ENCODE data around the gene SRRM4. TPM values are rescaled to one million over a fixed set of nuclear protein-coding genes. Genes with fewer than 3 reads are reported as not detected.

Gene SRRM4
- total and polyA plus RNA-seq, 10 of the 15 experiments (the other 5 are each of a cell fraction or from before 2014, with no cell fraction given): under 0.01 to 0.01 TPM; not detected in 8

GRCh38 chr12:119145367-119145766 is 164.0 kb downstream of the SRRM4 start:
- no peak overlapping the region for H3K4me2 ChIP-seq (ENCODE audit: control insufficient read depth, insufficient read depth)
- H3K4me3 ChIP-seq: no peak overlapping the region
- no peaks in the 10 kb centered on the region for H3K79me2 ChIP-seq (ENCODE audit: control insufficient read depth, insufficient read depth, low read length)
- ChIA-PET RAD21 (ENCODE audit: unreplicated experiment) (no interaction called here), POLR2A (no interaction called here), CTCF (interaction anchor here (0.7 kb wide), 1 partner anchor 13 kb away, joined by 3 read pairs; no protein-coding TSS in a partner anchor), SMC1A (ENCODE audit: uncharacterized antibody, unreplicated experiment) (no interaction called here)
- H3K27ac ChIP-seq (ENCODE audit: control insufficient read depth, insufficient read depth): no peak overlapping the region
- no peak for DNase-seq (ENCODE audit: low read depth, low spot score)
- TF ChIP-seq PAX8 (IDR thresholded peaks at IDR 0.05) (no peak), ATF7 (IDR thresholded peaks at IDR 0.05; ENCODE audit: low read depth) (no peak), STAT1 (conservative IDR thresholded peaks at IDR 0.05) (no peak), YY1 (IDR thresholded peaks at IDR 0.05; ENCODE audit: low read depth, low read length) (no peak), POU2F2 (IDR thresholded peaks at IDR 0.05; ENCODE audit: borderline replicate concordance, low read depth, low read length) (no peak), POLR2AphosphoS5 (IDR thresholded peaks at IDR 0.05; ENCODE audit: low read length) (no peak), CUX1 (IDR thresholded peaks at IDR 0.05; ENCODE audit: insufficient replicate concordance, low read depth, low read length) (no peak)
- no peaks in the 10 kb centered on the region for H4K20me1 ChIP-seq (ENCODE audit: control insufficient read depth, insufficient read depth)
- no peaks in the 10 kb centered on the region; a peak in 2 of 4 replicates for H3K27me3 ChIP-seq (replicated peaks in 1 of 2; ENCODE audit: control insufficient read depth in 2 of 2, insufficient read depth in 2 of 2, low read length in 1 of 2)
- no peak for FAIRE-seq
- no peak overlapping the region for H2AFZ ChIP-seq (ENCODE audit: control insufficient read depth, low read depth, low read length)
- ATAC-seq: no peak
- no TSS peak for BruUV-seq (replicated peaks)
- no peaks in the 10 kb centered on the region for H3K36me3 ChIP-seq (ENCODE audit: control insufficient read depth in 2 of 2, insufficient read depth in 2 of 2, low read length in 1 of 2)
- in situ Hi-C loops (cut with MboI) (no loop called here), intact Hi-C loops (cut with micrococcal nuclease; ENCODE audit: unreplicated experiment) (no loop called here)
- no peak overlapping the region for H3K9ac ChIP-seq (ENCODE audit: control insufficient read depth, insufficient read depth, low read length)
- H3K4me1 ChIP-seq (ENCODE audit: control insufficient read depth, insufficient read depth, low read length): no peaks in the 10 kb centered on the region
- WGBS (ENCODE audit: insufficient coverage, insufficient replicate concordance, low lambda C conversion rate, missing lambda C conversion rate): 58% methylated on average over 13 of the region's 13 CpGs
- H3K9me3 ChIP-seq (replicated peaks; ENCODE audit: control insufficient read depth, insufficient read depth, low read length): no peaks in the 10 kb centered on the region
